Stimulated activated CD8-positive, alpha-beta memory T cell treated with anti-CD3 and anti-CD28 coated beads, Interleukin-4, amount 100 ng/mL, for 1 hour (primary cell): Measurements from ENCODE around the gene HOXB3.
"Not testable (repeated sequence)": the region's sequence is repeated elsewhere in the genome, so short reads cannot be mapped to it uniquely, and the experiment has no call there.

Experiments used
- DNase-seq, 2 donors: peaks; one replicate each; pipeline ENCODE4 v3.0.0-alpha.2; 2020; ENCODE audit warnings: low read depth in 2 of 2, low spot score in 1 of 2

HOXB3 gene

GRCh38 chr17:48547808-48548522 is 42.1 kb downstream of the HOXB3 start:
- DNase-seq, result no peak

GRCh38 chr17:48546924-48547807 is 42.9 kb downstream of the HOXB3 start:
- DNase-seq, result no peak

- no peak for DNase-seq
Measured at GRCh38 chr17:48546137-48546923, 43.7 kb downstream of the HOXB3 start.

- DNase-seq, result no peak
Measured at GRCh38 chr17:48545539-48545938, 44.5 kb downstream of the HOXB3 start.

- DNase-seq, result no peak
Measured at GRCh38 chr17:48545022-48545375, 45.0 kb downstream of the HOXB3 start, which contains the start of gene HOXB2. Gene HOXB2, minus strand, starts transcription at chr17:48545109. Its CDS starts 198 bp downstream, at chr17:48544911.

GRCh38 chr17:48544349-48545021 is 45.6 kb downstream of the HOXB3 start:
- DNase-seq, result no peak

- no peak for DNase-seq
Measured at GRCh38 chr17:48543854-48544348, 46.1 kb downstream of the HOXB3 start.

GRCh38 chr17:48543107-48543853 is 46.8 kb downstream of the HOXB3 start:
- no peak for DNase-seq

- no peak for DNase-seq
Measured at GRCh38 chr17:48542698-48543106, 47.3 kb downstream of the HOXB3 start.

GRCh38 chr17:48542114-48542656 is 47.9 kb downstream of the HOXB3 start:
- no peak for DNase-seq

GRCh38 chr17:48541577-48542113 is 48.4 kb downstream of the HOXB3 start:
- no peak for DNase-seq

GRCh38 chr17:48541036-48541576 is 48.9 kb downstream of the HOXB3 start:
- no peak for DNase-seq

GRCh38 chr17:48540213-48540612 is 49.8 kb downstream of the HOXB3 start:
- no peak for DNase-seq

GRCh38 chr17:48539177-48539576 is 50.9 kb downstream of the HOXB3 start:
- no peak for DNase-seq

GRCh38 chr17:48537316-48537715 is 52.7 kb downstream of the HOXB3 start:
- no peak for DNase-seq

GRCh38 chr17:48535793-48536559 is 54.1 kb downstream of the HOXB3 start:
- not testable (repeated sequence) for DNase-seq

GRCh38 chr17:48532261-48532660 is 57.8 kb downstream of the HOXB3 start:
- no peak for DNase-seq

- no peak for DNase-seq
Measured at GRCh38 chr17:48530887-48531272, 59.2 kb downstream of the HOXB3 start, which contains the start of gene HOXB1. Gene HOXB1, minus strand, starts transcription at chr17:48531011. Its CDS starts 107 bp downstream, at chr17:48530904.
